Measurements from ENCODE around the gene LOX.

DNA sequence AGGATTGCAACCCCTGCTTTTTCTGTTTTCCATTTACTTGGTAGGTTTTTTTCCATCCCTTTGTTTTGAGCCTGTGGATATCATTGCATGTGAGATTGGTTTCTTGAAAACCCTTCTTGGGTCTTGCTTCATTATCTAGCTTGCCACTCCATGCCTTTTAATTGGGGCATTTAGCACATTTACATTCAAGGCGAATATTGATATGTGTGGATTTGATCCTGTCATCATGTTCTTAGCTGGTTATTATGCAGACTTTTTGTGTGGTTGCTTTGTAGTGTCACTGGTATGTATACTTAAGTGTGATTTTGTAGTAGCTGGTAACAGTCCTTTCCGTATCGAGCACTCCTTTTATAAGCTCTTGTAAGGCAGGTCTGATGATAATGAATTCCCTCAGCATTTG is 26.5 kb downstream of the LOX start:
- TF ChIP-seq, protein P1, sequence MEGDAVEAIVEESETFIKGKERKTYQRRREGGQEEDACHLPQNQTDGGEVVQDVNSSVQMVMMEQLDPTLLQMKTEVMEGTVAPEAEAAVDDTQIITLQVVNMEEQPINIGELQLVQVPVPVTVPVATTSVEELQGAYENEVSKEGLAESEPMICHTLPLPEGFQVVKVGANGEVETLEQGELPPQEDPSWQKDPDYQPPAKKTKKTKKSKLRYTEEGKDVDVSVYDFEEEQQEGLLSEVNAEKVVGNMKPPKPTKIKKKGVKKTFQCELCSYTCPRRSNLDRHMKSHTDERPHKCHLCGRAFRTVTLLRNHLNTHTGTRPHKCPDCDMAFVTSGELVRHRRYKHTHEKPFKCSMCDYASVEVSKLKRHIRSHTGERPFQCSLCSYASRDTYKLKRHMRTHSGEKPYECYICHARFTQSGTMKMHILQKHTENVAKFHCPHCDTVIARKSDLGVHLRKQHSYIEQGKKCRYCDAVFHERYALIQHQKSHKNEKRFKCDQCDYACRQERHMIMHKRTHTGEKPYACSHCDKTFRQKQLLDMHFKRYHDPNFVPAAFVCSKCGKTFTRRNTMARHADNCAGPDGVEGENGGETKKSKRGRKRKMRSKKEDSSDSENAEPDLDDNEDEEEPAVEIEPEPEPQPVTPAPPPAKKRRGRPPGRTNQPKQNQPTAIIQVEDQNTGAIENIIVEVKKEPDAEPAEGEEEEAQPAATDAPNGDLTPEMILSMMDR (IDR thresholded peaks at IDR 0.05): no peak
- TF ChIP-seq POLR2A (IDR thresholded peaks at IDR 0.05): no peak

Measured in gastroesophageal sphincter (tissue), 3 donors.